SU-DHL-6 (cell line): ENCODE measurements around the gene PALB2.

ENCODE experiments used
- H2AFZ ChIP-seq: fragments of 200-600 bp; sonication (generic); 2 replicates; pipeline ENCODE4 v1.6.1; 2014; ENCODE audit warnings: low read depth, mild to moderate bottlenecking, moderate library complexity, mixed read lengths, antibody characterized with exemption, low read length; ENCODE audit not compliant: severe bottlenecking
- H3F3A ChIP-seq: fragments of 200-600 bp; shearing (Covaris generic); 2 replicates; pipeline ENCODE4 v1.6.0; 2016; ENCODE audit warnings: antibody characterized with exemption, mild to moderate bottlenecking; ENCODE audit not compliant: insufficient read depth
- H3K27ac ChIP-seq: fragments of 200-600 bp; sonication (generic); 2 replicates; pipeline ENCODE4 v1.5.1; 2016; ENCODE audit warnings: low read depth, mild to moderate bottlenecking, low read length, moderate library complexity, mixed read lengths
- H3K27me3 ChIP-seq: fragments of 200-600 bp; sonication (generic), shearing (Covaris generic); 2 replicates; pipeline ENCODE4 v1.6.0; 2014; ENCODE audit warnings: mild to moderate bottlenecking, low read length
- H3K36me3 ChIP-seq: fragments of 200-600 bp; sonication (generic); 2 replicates; pipeline ENCODE4 v1.6.1; 2014; ENCODE audit warnings: mild to moderate bottlenecking, low read length, mixed read lengths
- H3K4me2 ChIP-seq: fragments of 300-600, 200-600 bp; shearing (Covaris generic), sonication (generic); 2 replicates; pipeline ENCODE4 v1.6.0; 2014; ENCODE audit warnings: low read length, low read depth, mild to moderate bottlenecking; ENCODE audit not compliant: poor library complexity, severe bottlenecking
- H3K4me3 ChIP-seq: fragments of 200-600 bp; sonication (generic); 2 replicates; pipeline ENCODE4 v1.5.1; 2014; ENCODE audit warnings: antibody characterized with exemption, low read length, mild to moderate bottlenecking, mixed read lengths; ENCODE audit not compliant: insufficient read depth, poor library complexity, severe bottlenecking
- H3K79me2 ChIP-seq: fragments of 200-600 bp; sonication (generic); 2 replicates; pipeline ENCODE4 v1.6.1; 2014; ENCODE audit warnings: mild to moderate bottlenecking, low read length, moderate library complexity; ENCODE audit not compliant: insufficient read depth
- H3K9ac ChIP-seq: fragments of 200-600 bp; sonication (generic); 2 replicates; pipeline ENCODE4 v1.7.0; 2014; ENCODE audit warnings: mild to moderate bottlenecking, low read length
- H3K9me2 ChIP-seq: fragments of 200-600 bp; sonication (generic); replicated peaks from 2 replicates; pipeline ENCODE4 v1.6.1; 2014; ENCODE audit warnings: low read length; ENCODE audit not compliant: insufficient read depth
- H3K9me3 ChIP-seq: fragments of 200-600 bp; sonication (generic); 2 replicates; pipeline ENCODE4 v1.6.1; 2014; ENCODE audit warnings: low read length, mixed read lengths; ENCODE audit not compliant: insufficient read depth
- H4K20me1 ChIP-seq: fragments of 200-600 bp; sonication (generic); 2 replicates; pipeline ENCODE4 v1.6.1; 2014; ENCODE audit warnings: low read depth, mild to moderate bottlenecking, antibody characterized with exemption, low read length, moderate library complexity, mixed read lengths
- CTCF ChIP-seq: fragments of 200-600 bp; sonication (generic); IDR thresholded peaks from one replicate; pipeline ENCODE4 v1.5.1; 2017; ENCODE audit warnings: antibody characterized with exemption, mild to moderate bottlenecking, low read length, moderate library complexity; ENCODE audit not compliant: insufficient read depth, poor library complexity, severe bottlenecking
- EZH2phosphoT487 ChIP-seq: fragments of 200-600 bp; sonication (generic), shearing (Covaris generic); conservative IDR thresholded peaks from 2 replicates; pipeline ENCODE4 v1.6.1; 2018; ENCODE audit warnings: mild to moderate bottlenecking, antibody characterized with exemption, low read length, moderate library complexity, mixed read lengths

The PALB2 gene

GRCh38 chr16:23673971-23674614 is 33.0 kb upstream of the PALB2 start:
- Histone ChIP-seq H3K4me2 (no peak overlapping the region), H3K4me3 (no peak overlapping the region), H2AFZ (no peak overlapping the region), H4K20me1 (no peaks in the 10 kb centered on the region), H3K79me2 (peaks cover 4% of the 10 kb centered on the region), H3K27me3 (no peaks in the 10 kb centered on the region), H3K36me3 (no peaks in the 10 kb centered on the region), H3F3A (peaks cover 11% of the 10 kb centered on the region; the same call in 1 of the 2 replicates), H3K27ac (no peak overlapping the region), H3K9ac (no peak overlapping the region), H3K9me3 (no peaks in the 10 kb centered on the region), H3K9me2 (no peaks in the 10 kb centered on the region)
- TF ChIP-seq EZH2phosphoT487 (no peak), CTCF (no peak)

DNA sequence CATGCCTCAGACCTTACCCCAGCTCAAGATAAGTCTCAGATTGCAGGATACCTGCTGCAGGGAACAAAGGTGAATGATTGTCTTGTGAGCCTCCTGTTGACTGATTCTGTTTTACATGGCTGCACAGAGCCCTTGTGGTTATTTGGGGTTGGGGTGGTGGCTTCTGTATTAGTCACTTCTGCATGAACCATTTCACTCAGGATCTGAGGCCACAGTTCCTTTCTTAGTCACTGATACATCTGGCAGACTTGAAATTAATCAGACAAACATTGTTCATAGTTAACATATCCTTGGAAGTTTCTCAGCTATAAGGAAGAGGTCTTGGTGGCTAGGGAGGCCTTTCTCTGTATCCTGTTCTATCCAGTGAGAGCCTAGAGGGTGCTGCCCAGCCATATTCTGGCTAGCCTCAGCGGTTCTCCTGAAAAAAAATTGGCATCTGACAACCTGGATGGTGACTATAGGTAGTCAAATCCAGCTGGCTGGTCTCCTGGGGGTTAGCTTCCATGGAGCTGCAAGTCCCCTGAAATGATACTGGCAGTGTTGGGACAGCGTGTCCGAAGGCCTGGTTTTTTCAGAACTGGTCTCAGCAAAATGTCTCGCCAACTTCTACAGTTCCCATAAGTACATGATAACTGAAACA is 29.1 kb upstream of the PALB2 start:
- Histone ChIP-seq H3K9me3 (no peaks in the 10 kb centered on the region), H2AFZ (no peak overlapping the region), H3K4me2 (no peak overlapping the region), H3K9ac (no peak overlapping the region), H3K36me3 (peaks cover 15% of the 10 kb centered on the region; the same call in 1 of the 2 replicates), H3F3A (no peaks in the 10 kb centered on the region), H3K27me3 (no peaks in the 10 kb centered on the region), H4K20me1 (no peaks in the 10 kb centered on the region), H3K9me2 (no peaks in the 10 kb centered on the region), H3K27ac (no peak overlapping the region), H3K4me3 (no peak overlapping the region), H3K79me2 (no peaks in the 10 kb centered on the region)
- TF ChIP-seq CTCF (no peak), EZH2phosphoT487 (no peak)

- Histone ChIP-seq H4K20me1 (no peaks in the 10 kb centered on the region), H3K4me3 (no peak overlapping the region), H3K27ac (no peak overlapping the region), H3K79me2 (no peaks in the 10 kb centered on the region), H3K4me2 (no peak overlapping the region), H3K9me2 (no peaks in the 10 kb centered on the region), H3K9me3 (no peaks in the 10 kb centered on the region), H3K27me3 (no peaks in the 10 kb centered on the region), H3K36me3 (peaks cover 15% of the 10 kb centered on the region; the same call in 1 of the 2 replicates), H2AFZ (no peak overlapping the region), H3K9ac (no peak overlapping the region), H3F3A (no peaks in the 10 kb centered on the region)
- no peak for TF ChIP-seq EZH2phosphoT487
- TF ChIP-seq CTCF, result no peak
These were observed 27.8 kb upstream of the PALB2 start for GRCh38 chr16:23668873-23669272.
